HCT116 (cell line): ENCODE results near the gene FGF14. TPM values are rescaled to one million over a fixed set of nuclear protein-coding genes. Genes with fewer than 3 reads are reported as not detected.

Source experiments
- ATAC-seq: fragments of 200-7000 bp; cut with Tn5 transposase; 2 replicates; pipeline ENCODE4 v1.9.1; 2020; ENCODE audit warnings: mild to moderate bottlenecking, moderate library complexity
- BruUV-seq: library from RNA; stranded (reverse); fragments of 400-500 nt; replicated peaks from 2 replicates; lab custom pipeline; 2021; lab: Mats Ljungman, UMichigan
- CTCF ChIA-PET: fragments of 300-600 bp; sonication (Branson Sonifier 250); formaldehyde crosslinking; loops from one replicate; lab custom pipeline; 2021; ENCODE audit warnings: antibody characterized with exemption; lab: Charles Lee
- POLR2A ChIA-PET: fragments of 300-600, 350-600 bp; sonication (Branson Sonifier 250); formaldehyde crosslinking; loops from one replicate; lab custom pipeline; 2021; ENCODE audit warnings: antibody characterized with exemption; lab: Charles Lee
- RAD21 ChIA-PET, 2 experiments: fragments of 300-600 bp; sonication (Branson Sonifier 250); formaldehyde crosslinking; loops; one replicate each; lab custom pipeline; 2023; ENCODE audit warnings: low total read pairs in 2 of 2; ENCODE audit not compliant: uncharacterized antibody in 2 of 2, unreplicated experiment in 2 of 2, low non-redundant PET in 1 of 2; lab: Charles Lee
- DNase-seq: peaks from one replicate; pipeline ENCODE4 v3.0.0-alpha.2; 2010; ENCODE audit warnings: low read depth, low spot score
- H2AFZ ChIP-seq: fragments of 200-600 bp; shearing (Covaris generic), sonication (generic); 2 replicates; pipeline ENCODE4 v1.6.1; 2017; ENCODE audit warnings: low read depth, mixed run types, mixed read lengths, antibody characterized with exemption, low read length; ENCODE audit not compliant: poor library complexity, severe bottlenecking
- H3K27ac ChIP-seq: 2 replicates; pipeline ENCODE4 v1.5.1; 2012; ENCODE audit warnings: low read depth, low read length
- H3K27me3 ChIP-seq: fragments of 200-600 bp; sonication (generic); 2 replicates; pipeline ENCODE4 v1.6.1; 2016; ENCODE audit warnings: mixed run types, low read length, mixed read lengths; ENCODE audit not compliant: insufficient read depth
- H3K36me3 ChIP-seq, 2 experiments: fragments of 200-500 bp in 1 of 2; fragments of 200-600 bp in 1 of 2; sonication (Bioruptor generic) in 1 of 2; sonication (generic) in 1 of 2; 2 replicates each; pipeline versions ENCODE4 v1.5.1 to v1.6.1; 2014 to 2016; ENCODE audit warnings: low read length in 2 of 2, inconsistent platforms in 1 of 2, mixed read lengths in 1 of 2, mixed run types in 1 of 2; ENCODE audit not compliant: insufficient read depth in 2 of 2, control insufficient read depth in 1 of 2
- H3K4me1 ChIP-seq, 2 experiments: fragments of 200-600 bp in 1 of 2; sonication (generic) in 1 of 2; 2 replicates each; pipeline versions ENCODE4 v1.5.1 to v1.6.1; 2012 to 2017; ENCODE audit warnings: low read length in 2 of 2, inconsistent platforms in 1 of 2, mild to moderate bottlenecking in 1 of 2, mixed read lengths in 1 of 2, mixed run types in 1 of 2, moderate library complexity in 1 of 2; ENCODE audit not compliant: insufficient read depth in 2 of 2, control insufficient read depth in 1 of 2
- H3K4me2 ChIP-seq: fragments of 200-600 bp; sonication (generic); 2 replicates; pipeline ENCODE4 v1.6.1; 2017; ENCODE audit warnings: mixed run types, low read length, mixed read lengths
- H3K4me3 ChIP-seq, 2 experiments: fragments of 200-600 bp in 1 of 2; sonication (generic) in 1 of 2; replicated peaks in 1 of 2; 2 replicates each; pipeline ENCODE4 v1.5.1; 2011 to 2016; ENCODE audit warnings: low read length in 2 of 2, control low read depth in 1 of 2, low read depth in 1 of 2, mild to moderate bottlenecking in 1 of 2, mixed read lengths in 1 of 2, mixed run types in 1 of 2
- H3K79me2 ChIP-seq: fragments of 200-600 bp; sonication (generic); 2 replicates; pipeline ENCODE4 v1.6.1; 2017; ENCODE audit warnings: mild to moderate bottlenecking, mixed run types, low read length, moderate library complexity, mixed read lengths; ENCODE audit not compliant: insufficient read depth
- H3K9ac ChIP-seq: fragments of 200-600 bp; sonication (generic); 2 replicates; pipeline ENCODE4 v1.6.1; 2016; ENCODE audit warnings: low read length, mixed read lengths
- H3K9me2 ChIP-seq: fragments of 200-600 bp; sonication (generic), shearing (Covaris generic); 2 replicates; pipeline ENCODE4 v1.6.1; 2017; ENCODE audit warnings: mixed run types, mild to moderate bottlenecking, moderate library complexity; ENCODE audit not compliant: insufficient read depth
- H3K9me3 ChIP-seq, 2 experiments: fragments of 200-500 bp in 1 of 2; fragments of 200-600 bp in 1 of 2; sonication (Bioruptor generic) in 1 of 2; sonication (generic) in 1 of 2; 2 replicates each; pipeline ENCODE4 v1.6.1; 2014 to 2017; ENCODE audit warnings: low read length in 2 of 2, mixed read lengths in 2 of 2, inconsistent platforms in 1 of 2, low read depth in 1 of 2, mild to moderate bottlenecking in 1 of 2, mixed run types in 1 of 2, moderate library complexity in 1 of 2; ENCODE audit not compliant: control insufficient read depth in 1 of 2, insufficient read depth in 1 of 2
- H4K20me1 ChIP-seq: fragments of 200-600 bp; sonication (generic), shearing (Covaris generic); 2 replicates; pipeline ENCODE4 v1.6.1; 2017; ENCODE audit warnings: mixed run types, mild to moderate bottlenecking, moderate library complexity; ENCODE audit not compliant: insufficient read depth
- EGR1 ChIP-seq: IDR thresholded peaks from 2 replicates; pipeline ENCODE4 v1.6.1; 2012; ENCODE audit warnings: low read depth
- JUND ChIP-seq: IDR thresholded peaks from 2 replicates; pipeline ENCODE4 v1.6.1; 2012
- RAD21 ChIP-seq: IDR thresholded peaks from 2 replicates; pipeline ENCODE4 v1.6.1; 2012; ENCODE audit warnings: low read depth, mild to moderate bottlenecking
- SIN3A ChIP-seq: IDR thresholded peaks from 2 replicates; pipeline ENCODE4 v1.6.1; 2012; ENCODE audit warnings: low read depth
- intact Hi-C: fragments of 100-400 bp; cut with micrococcal nuclease; formaldehyde crosslinking; loops from 2 replicates; pipeline ENCODE4 v1.10.0; 2022
- total RNA-seq: library from RNA; stranded (reverse); gene quantifications from one replicate; pipeline ENCODE4 v1.2.1, GENCODE V29; 2021; ENCODE audit not compliant: unreplicated experiment
- TF ChIP-seq, protein P1 (sequence below): IDR thresholded peaks from 2 replicates; pipeline ENCODE4 v1.6.1; 2012
- TF ChIP-seq, protein P2 (sequence below), 3 experiments: fragments of 200-600 bp in 1 of 3; sonication (generic) in 1 of 3; IDR thresholded peaks in 2 of 3; conservative IDR thresholded peaks in 1 of 3; 2 replicates each; pipeline ENCODE4 v1.5.1; 2012 to 2017; ENCODE audit warnings: low read depth in 2 of 3, low read length in 2 of 3, antibody characterized with exemption in 1 of 3, borderline replicate concordance in 1 of 3, control low read depth in 1 of 3, mild to moderate bottlenecking in 1 of 3, mixed read lengths in 1 of 3, mixed run types in 1 of 3, moderate library complexity in 1 of 3; ENCODE audit not compliant: insufficient read depth in 1 of 3

The FGF14 gene
- total RNA-seq, 1 experiment from 2014 or later: not detected

DNA sequence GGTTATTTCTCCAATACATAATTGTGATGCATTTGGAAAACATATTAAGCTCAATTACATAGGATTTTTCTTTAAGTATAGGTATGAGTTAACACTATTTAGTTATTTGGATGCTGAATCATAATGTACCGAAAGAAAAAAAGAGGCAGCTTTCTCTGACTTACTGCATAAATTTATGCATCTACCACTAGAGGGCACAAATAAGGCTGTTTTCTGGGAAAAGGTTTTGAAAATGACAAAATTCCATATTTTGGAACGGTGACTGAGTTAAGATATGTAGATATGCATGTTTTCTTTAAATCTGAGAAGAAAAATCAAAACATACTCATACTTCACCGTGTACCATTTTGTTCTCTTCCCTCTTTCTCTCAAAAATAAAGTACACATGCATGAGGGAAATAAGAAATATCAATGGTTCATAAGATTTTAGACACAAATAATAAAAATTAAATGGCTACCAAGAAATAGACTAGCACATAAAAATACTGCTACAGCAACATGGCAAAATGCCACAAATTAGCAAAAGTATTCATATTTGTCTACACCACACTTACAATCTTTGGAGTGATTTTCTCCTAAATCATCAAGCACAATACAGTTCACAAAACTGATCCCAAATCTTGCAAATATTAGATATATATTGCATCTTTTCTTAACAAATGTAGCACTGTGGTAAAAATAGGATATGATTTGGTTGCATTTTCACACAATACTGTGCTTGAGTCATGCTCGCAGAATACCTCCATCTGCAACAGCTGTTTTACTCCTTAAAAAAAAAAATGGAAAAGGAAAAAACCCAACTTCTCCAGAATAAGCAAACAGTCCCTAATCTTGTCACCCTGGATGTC, 260.0 kb downstream of the FGF14 start:
- Histone ChIP-seq H3K36me3 (no peaks in the 10 kb centered on the region), H3K9ac (no peak overlapping the region), H2AFZ (no peak overlapping the region), H3K9me2 (no peaks in the 10 kb centered on the region), H3K4me1 (no peaks in the 10 kb centered on the region), H3K9me3 (no peaks in the 10 kb centered on the region), H3K27me3 (no peaks in the 10 kb centered on the region), H3K4me2 (no peak overlapping the region), H3K27ac (no peak overlapping the region), H3K4me3 (no peak overlapping the region), H3K79me2 (no peaks in the 10 kb centered on the region), H4K20me1 (no peaks in the 10 kb centered on the region)
- ChIA-PET RAD21 (no interaction called here), POLR2A (interaction anchor here (0.9 kb wide), 1 partner anchor 414 kb away, joined by 3 read pairs; no protein-coding TSS in a partner anchor), CTCF (interaction anchor here (0.8 to 2.8 kb wide), 6 partner anchors 8 to 416 kb away, joined by 3 to 20 read pairs (median 4); no protein-coding TSS in a partner anchor)
- intact Hi-C loops: loop anchor here (5.0 kb wide), 1 partner anchor 415 kb away; no protein-coding TSS in a partner anchor
- no peak for ATAC-seq
- TF ChIP-seq, protein P1, sequence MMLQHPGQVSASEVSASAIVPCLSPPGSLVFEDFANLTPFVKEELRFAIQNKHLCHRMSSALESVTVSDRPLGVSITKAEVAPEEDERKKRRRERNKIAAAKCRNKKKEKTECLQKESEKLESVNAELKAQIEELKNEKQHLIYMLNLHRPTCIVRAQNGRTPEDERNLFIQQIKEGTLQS: no peak
- TF ChIP-seq SIN3A (no peak), JUND (no peak), RAD21 (peak; percentile 18; the same call in 1 of the 2 replicates), EGR1 (no peak)
- TF ChIP-seq, protein P2, sequence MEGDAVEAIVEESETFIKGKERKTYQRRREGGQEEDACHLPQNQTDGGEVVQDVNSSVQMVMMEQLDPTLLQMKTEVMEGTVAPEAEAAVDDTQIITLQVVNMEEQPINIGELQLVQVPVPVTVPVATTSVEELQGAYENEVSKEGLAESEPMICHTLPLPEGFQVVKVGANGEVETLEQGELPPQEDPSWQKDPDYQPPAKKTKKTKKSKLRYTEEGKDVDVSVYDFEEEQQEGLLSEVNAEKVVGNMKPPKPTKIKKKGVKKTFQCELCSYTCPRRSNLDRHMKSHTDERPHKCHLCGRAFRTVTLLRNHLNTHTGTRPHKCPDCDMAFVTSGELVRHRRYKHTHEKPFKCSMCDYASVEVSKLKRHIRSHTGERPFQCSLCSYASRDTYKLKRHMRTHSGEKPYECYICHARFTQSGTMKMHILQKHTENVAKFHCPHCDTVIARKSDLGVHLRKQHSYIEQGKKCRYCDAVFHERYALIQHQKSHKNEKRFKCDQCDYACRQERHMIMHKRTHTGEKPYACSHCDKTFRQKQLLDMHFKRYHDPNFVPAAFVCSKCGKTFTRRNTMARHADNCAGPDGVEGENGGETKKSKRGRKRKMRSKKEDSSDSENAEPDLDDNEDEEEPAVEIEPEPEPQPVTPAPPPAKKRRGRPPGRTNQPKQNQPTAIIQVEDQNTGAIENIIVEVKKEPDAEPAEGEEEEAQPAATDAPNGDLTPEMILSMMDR (IDR thresholded peaks at IDR 0.05 in 2 of 3, conservative IDR thresholded peaks at IDR 0.05 in 1 of 3; ENCODE audit: borderline replicate concordance in 1 of 3, insufficient read depth in 1 of 3, low read depth in 2 of 3, low read length in 2 of 3): peak in 2 of 3 experiments; percentile 52 to 65; a peak in 4 of 6 replicates
- no peak for DNase-seq
- no TSS peak for BruUV-seq
